GM21825 (cell line): ENCODE results near the gene ARMC8.

Experiments used
- ATAC-seq: cut with Tn5 transposase; IDR thresholded peaks from one replicate; pipeline ENCODE4 v1.9.1; 2021; ENCODE audit warnings: mild to moderate bottlenecking, moderate library complexity; ENCODE audit not compliant: unreplicated experiment

The ARMC8 gene

DNA sequence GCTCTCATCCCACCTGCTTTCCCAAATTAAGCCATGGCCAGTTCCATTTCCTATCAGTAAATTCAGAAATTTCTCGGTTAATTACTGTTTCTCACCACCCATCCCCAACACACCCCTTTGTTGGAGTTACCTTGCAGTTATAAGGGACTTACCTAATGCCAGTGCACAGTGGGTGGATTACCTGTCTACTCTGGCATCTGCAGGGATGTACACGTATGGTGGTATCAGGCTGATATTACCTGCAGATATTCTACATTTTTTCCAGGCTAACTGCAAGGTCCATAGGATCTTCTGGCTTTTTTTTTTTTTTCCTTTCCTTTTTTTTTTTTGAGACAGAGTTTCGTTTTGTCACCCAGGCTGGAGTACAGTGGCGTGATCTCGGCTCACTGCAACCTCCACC lies 153.4 kb downstream of the ARMC8 start:
- ATAC-seq = no peak

DNA sequence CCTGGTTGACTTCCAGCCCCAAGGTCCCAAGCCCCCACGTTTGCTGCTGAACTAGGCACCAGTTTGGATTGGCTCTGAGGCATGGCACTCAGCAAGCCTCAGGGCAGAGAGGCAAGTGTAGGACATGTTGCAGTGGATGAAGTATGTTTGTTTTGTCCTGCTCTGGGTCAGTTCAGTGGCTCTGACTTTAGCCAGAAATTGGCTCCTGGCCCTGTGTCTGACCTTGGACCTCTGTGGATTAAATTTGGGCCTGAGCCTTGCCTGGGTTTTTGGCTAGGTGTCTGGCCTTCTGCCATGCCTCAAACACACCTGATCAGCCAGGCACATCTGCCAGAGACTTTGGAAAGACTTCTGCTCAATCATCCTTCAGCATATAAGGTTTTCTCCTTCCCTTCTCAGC lies 157.7 kb downstream of the ARMC8 start:
- ATAC-seq = no peak
